GM19351 (cell line): ENCODE results near the gene SAMD11.
"Not testable (repeated sequence)": the region's sequence is repeated elsewhere in the genome, so short reads cannot be mapped to it uniquely, and the experiment has no call there.

Experiments used
- ATAC-seq: cut with Tn5 transposase; IDR thresholded peaks from one replicate; pipeline ENCODE4 v1.9.1; 2021; ENCODE audit warnings: mild to moderate bottlenecking, moderate library complexity; ENCODE audit not compliant: unreplicated experiment

SAMD11 gene

DNA sequence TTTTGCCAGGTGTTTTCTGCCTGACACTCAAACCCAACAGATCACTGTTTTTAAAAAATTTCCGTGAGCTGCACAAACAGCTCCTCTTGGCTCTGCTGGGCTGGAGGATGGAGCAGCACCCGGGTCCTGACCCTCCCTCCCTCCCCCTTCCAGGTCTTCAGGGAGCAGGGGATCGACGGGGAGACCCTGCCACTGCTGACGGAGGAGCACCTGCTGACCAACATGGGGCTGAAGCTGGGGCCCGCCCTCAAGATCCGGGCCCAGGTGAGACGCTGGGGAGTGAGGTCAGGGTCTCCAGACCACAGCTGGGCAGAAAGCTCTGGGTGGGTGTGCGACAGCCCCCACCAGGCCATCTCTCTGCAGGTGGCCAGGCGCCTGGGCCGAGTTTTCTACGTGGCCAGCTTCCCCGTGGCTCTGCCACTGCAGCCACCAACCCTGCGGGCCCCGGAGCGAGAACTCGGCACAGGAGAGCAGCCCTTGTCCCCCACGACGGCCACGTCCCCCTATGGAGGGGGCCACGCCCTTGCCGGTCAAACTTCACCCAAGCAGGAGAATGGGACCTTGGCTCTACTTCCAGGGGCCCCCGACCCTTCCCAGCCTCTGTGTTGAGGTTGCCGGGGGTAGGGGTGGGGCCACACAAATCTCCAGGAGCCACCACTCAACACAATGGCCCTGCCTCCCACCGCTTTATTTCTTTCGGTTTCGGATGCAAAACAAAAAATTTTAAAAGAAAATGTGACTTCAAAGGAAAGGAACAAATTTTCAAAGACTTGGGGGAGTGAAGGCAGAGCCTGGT is 20.0 kb downstream of the SAMD11 start:
- ATAC-seq = no peak

DNA sequence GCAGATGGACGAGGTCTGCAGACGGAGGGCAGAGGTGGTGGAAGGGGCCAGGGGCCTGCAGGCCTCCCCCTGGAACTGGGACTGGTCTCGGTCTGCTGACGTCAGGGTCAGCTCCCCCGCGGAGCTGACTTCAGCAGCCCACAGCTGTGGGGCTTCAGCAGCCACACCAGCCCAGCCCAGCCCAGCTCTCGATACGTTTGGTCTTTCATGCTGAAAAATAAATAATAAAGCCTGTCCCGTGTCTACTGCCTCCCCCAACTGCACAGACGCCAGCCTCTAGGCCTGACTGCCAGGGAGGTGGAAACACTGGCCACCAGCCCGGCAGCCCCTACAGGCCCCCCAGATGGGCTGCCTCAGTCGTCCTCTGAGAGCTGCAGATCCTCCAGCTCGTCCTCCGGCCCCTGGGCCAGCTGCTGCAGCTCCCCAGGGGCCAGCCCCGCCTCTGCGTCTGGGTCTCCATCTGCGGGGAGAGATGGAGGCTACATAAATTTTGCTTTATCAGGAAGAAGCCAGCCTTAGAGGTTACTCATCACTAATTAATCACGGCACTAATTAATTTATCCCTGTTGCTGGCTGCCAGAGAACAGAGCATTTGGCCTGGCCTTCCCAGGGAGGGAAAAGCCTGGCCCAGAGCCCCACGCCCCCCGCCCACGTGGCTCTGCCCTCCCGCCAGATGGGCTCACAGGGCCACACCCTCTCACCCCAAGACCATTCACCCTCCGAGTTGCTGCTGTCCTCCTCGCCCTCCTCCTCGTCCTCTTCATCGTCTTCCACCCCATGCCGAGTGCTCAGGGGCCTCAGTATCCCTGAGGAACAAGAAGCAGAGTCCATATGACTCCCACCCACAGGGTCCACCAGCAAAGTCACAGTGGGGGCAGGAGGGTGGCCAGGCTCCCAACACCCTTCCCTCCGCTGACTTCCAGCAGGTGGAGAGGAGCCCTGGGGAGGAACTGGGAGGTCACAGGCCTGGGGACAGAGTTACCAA is 20.9 kb downstream of the SAMD11 start:
- no peak for ATAC-seq

- ATAC-seq = no peak
These were observed 22.2 kb downstream of the SAMD11 start for GRCh38 chr1:945688-946556.

- ATAC-seq = not testable (repeated sequence)
These were observed 23.1 kb downstream of the SAMD11 start for GRCh38 chr1:946811-947210.

DNA sequence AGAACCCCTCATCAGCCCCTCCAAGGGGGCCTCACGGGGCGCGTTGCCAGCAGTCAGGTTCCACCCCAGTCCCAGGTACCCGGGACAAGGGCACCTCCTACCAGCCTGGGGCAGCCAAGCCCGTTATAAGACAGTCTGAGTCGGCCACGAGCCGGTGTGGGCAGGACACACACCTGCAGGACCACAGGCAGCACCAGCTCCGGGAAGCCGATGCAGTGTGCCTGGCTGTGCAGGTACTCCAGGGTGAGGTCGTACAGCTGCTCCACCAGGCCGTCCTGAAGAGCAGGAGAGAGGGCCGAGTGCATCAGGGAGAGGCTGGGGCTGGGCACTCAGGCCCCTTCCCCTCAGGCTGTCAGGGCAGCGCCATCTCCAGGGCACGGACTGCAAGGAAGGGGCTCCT is 24.2 kb downstream of the SAMD11 start:
- no peak for ATAC-seq

DNA sequence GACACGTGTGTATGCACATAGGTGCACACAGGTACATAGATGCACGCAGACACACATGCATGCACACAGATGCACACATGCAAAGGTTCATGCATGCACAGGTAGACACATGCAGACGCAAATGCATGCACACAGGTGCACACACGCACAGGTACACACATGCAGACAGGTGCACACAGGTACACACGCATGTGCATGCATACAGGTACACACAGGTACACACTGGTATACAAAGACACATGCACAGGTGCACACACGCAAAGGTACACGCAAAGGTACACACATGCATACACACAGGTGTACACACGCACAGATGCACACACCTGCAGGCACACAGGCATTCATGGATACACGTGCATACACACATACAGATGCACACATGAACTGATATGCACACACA is 26.5 kb downstream of the SAMD11 start:
- no peak for ATAC-seq

DNA sequence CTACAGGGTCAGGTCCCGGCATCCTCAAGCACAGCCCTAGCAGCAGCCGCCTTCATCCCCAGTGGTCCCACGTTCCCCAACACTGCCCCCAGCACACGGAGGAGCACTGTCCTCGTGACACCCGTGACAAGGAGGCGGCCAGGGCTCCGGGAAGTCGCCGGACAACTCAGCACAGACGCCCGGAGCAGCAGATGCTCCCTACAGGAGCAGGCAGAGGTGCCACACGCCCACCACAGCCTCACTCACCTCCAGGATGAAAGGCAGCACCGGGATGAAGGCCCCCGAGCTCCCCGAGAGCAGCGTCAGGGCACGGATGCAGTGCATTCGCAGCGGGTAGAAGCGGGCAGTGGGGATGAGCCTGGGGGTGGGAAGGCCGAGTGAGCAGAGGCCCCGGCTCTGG is 27.2 kb downstream of the SAMD11 start:
- ATAC-seq = no peak

- ATAC-seq = no peak
These were observed 27.6 kb downstream of the SAMD11 start for GRCh38 chr1:951364-951763.

DNA sequence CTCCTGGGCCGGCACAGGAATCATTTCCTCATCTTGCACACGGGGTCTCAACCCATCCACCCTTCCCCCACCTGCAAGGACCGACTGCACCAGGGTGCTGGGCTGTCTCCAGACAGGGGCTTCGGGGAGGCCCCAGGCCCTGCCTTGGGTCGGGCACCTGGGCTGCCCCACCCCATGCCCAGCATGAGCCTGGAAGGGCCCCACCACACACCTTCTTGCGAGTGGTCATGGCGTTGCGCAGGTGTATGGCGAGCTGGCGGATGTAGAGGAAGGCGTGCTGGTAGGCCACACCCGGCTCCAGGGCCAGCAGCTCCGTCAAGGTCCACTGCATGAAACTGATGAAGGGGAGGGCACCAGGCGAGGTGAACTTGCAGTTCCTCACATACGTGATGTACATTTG is 28.5 kb downstream of the SAMD11 start:
- no peak for ATAC-seq

- no peak for ATAC-seq
These were observed 28.9 kb downstream of the SAMD11 start for GRCh38 chr1:952603-953002.

- no peak for ATAC-seq
These were observed 30.0 kb downstream of the SAMD11 start for GRCh38 chr1:953524-954320.

- ATAC-seq = no peak
These were observed 31.2 kb downstream of the SAMD11 start for GRCh38 chr1:954927-955326.

GRCh38 chr1:955474-955873 is 31.8 kb downstream of the SAMD11 start:
- ATAC-seq = no peak

DNA sequence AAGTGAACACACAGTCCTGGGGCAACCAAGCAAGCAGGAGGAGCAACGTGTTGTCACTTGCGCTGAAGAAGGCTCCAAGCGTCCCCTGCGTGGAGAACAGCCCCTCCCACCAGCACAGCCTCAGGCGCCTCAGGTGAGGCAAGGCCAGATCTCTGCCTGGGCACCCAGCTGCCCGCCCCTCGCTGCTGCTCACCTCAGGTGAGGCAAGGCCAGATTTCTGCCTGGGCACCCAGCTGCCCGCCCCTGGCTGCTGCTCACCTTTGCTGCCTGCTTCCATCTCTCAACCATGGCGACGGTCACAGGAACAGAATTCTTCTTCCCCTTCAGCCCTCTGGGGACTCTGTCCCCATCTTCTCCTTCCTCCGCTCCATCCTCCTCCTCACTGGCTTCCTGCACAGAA is 32.9 kb downstream of the SAMD11 start:
- no peak for ATAC-seq

- ATAC-seq = peak; percentile 78
These were observed 35.4 kb downstream of the SAMD11 start, which contains the start of gene NOC2L for GRCh38 chr1:958823-959730. Gene NOC2L, minus strand, starts transcription at chr1:959256. Its CDS starts 16 bp downstream, at chr1:959240.

DNA sequence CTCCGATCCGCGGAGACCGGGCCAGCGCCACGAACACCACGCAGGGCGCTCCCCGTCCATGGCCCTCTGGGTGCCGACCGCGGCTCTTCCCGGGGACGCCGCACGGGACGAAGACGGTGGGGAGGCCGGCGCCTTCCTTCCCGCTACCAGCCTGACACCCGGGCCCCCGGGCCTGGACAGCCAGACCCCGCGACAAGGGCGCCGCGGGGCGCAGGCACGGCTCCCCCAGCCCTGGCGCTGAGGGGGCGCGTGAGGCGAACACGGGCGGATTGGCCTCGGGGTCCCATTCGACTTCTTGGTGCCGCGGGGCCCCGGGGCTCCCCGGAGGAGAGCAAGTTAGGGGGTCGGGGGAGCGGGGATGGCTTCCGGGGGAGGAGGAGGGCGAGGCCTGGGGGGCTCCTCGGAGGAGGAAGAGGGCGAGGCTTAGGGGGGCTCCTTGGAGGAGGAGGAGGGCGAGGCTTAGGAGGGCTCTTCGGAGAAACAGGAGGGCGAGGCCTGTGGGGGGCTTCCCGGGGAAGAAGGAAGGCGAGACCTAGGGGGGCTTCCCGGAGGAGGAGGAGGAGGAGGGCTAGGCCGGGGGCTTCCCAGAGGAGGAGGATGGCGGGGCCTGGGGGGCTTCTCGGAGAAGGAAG is 36.1 kb downstream of the SAMD11 start:
- no peak for ATAC-seq

GRCh38 chr1:960363-961131 is 36.8 kb downstream of the SAMD11 start, which contains the start of gene KLHL17:
Gene KLHL17, plus strand, starts transcription at chr1:960584. Its CDS starts 110 bp downstream, at chr1:960694.
- ATAC-seq = peak; percentile 54
